Esophagus squamous epithelium (tissue), 4 donors: ENCODE measurements around the gene ZNF609.

Experiments used
- POLR2A ChIP-seq, 4 donors: fragments of 450-650 bp; IDR thresholded peaks; one replicate each; pipeline ENCODE4 v1.6.1; 2017; ENCODE audit warnings: antibody characterized with exemption in 4 of 4, mild to moderate bottlenecking in 4 of 4, moderate library complexity in 3 of 4
- TF ChIP-seq, protein P1 (sequence below), 6 experiments: fragments of 450-650 bp in 4 of 6; fragments of 200-600 bp in 2 of 6; sonication (generic) in 2 of 6; IDR thresholded peaks; one replicate each; pipeline ENCODE4 v1.5.1; 2016 to 2019; ENCODE audit warnings: antibody characterized with exemption in 6 of 6, mild to moderate bottlenecking in 4 of 6, moderate library complexity in 4 of 6

DNA sequence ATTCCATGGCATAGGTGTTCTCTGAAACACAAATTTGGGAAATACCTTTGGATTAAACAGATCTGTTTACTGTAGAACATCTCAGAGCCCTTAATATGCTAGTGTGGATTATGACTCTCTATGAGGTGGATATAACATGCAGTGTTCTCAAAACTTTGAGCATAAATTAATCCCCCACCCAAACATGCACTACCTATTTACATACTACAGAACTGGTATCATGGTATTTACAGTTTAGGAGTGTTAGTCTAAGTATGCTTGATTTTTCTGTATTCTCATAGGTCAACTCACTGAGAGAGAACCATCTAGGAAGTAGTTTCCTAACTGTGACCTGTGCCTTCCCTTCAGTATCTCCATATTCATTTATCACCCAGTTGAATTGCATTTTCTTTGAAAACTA lies 30.9 kb upstream of the ZNF609 start:
- TF ChIP-seq, protein P1, sequence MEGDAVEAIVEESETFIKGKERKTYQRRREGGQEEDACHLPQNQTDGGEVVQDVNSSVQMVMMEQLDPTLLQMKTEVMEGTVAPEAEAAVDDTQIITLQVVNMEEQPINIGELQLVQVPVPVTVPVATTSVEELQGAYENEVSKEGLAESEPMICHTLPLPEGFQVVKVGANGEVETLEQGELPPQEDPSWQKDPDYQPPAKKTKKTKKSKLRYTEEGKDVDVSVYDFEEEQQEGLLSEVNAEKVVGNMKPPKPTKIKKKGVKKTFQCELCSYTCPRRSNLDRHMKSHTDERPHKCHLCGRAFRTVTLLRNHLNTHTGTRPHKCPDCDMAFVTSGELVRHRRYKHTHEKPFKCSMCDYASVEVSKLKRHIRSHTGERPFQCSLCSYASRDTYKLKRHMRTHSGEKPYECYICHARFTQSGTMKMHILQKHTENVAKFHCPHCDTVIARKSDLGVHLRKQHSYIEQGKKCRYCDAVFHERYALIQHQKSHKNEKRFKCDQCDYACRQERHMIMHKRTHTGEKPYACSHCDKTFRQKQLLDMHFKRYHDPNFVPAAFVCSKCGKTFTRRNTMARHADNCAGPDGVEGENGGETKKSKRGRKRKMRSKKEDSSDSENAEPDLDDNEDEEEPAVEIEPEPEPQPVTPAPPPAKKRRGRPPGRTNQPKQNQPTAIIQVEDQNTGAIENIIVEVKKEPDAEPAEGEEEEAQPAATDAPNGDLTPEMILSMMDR (IDR thresholded peaks at IDR 0.05), result no peak
- no peak for TF ChIP-seq POLR2A (IDR thresholded peaks at IDR 0.05)
